HG03354 (cell line): Measurements from ENCODE around the gene SH3BP1.
"Not testable (repeated sequence)": the region's sequence is repeated elsewhere in the genome, so short reads cannot be mapped to it uniquely, and the experiment has no call there.

Source experiments
- ATAC-seq: cut with Tn5 transposase; IDR thresholded peaks from one replicate; pipeline ENCODE4 v1.9.1; 2021; ENCODE audit warnings: mild to moderate bottlenecking; ENCODE audit not compliant: unreplicated experiment, poor library complexity, severe bottlenecking

SH3BP1 gene

GRCh38 chr22:37655252-37655563 lies 15.7 kb downstream of the SH3BP1 start:
- ATAC-seq, result no peak

- not testable (repeated sequence) for ATAC-seq
Observed at GRCh38 chr22:37656583-37656982, 17.1 kb downstream of the SH3BP1 start.

- ATAC-seq, result no peak
Observed at GRCh38 chr22:37657590-37658132, 18.2 kb downstream of the SH3BP1 start.

- ATAC-seq, result peak; percentile 91
Observed at GRCh38 chr22:37658133-37659065, 18.9 kb downstream of the SH3BP1 start, which contains the start of gene PDXP. Gene PDXP (plus strand): TSS chr22:37658723. CDS start chr22:37658783, 60 bp downstream.

GRCh38 chr22:37659066-37659896 lies 19.8 kb downstream of the SH3BP1 start:
- ATAC-seq, result peak; percentile 3

GRCh38 chr22:37659897-37660708 lies 20.6 kb downstream of the SH3BP1 start:
- ATAC-seq, result no peak

GRCh38 chr22:37660709-37661045 lies 21.2 kb downstream of the SH3BP1 start:
- no peak for ATAC-seq

GRCh38 chr22:37661160-37661924 lies 21.9 kb downstream of the SH3BP1 start:
- ATAC-seq, result no peak

- no peak for ATAC-seq
Observed at GRCh38 chr22:37662039-37662438, 22.6 kb downstream of the SH3BP1 start.

- ATAC-seq, result no peak
Observed at GRCh38 chr22:37663521-37664140, 24.2 kb downstream of the SH3BP1 start.

- no peak for ATAC-seq
Observed at GRCh38 chr22:37664249-37665101, 25.0 kb downstream of the SH3BP1 start.

GRCh38 chr22:37665487-37665886 lies 26.0 kb downstream of the SH3BP1 start:
- ATAC-seq, result no peak

- ATAC-seq, result no peak
Observed at GRCh38 chr22:37669586-37669985, 30.1 kb downstream of the SH3BP1 start.

- no peak for ATAC-seq
Observed at GRCh38 chr22:37672206-37672919, 32.9 kb downstream of the SH3BP1 start.

- ATAC-seq, result no peak
Observed at GRCh38 chr22:37672920-37673455, 33.5 kb downstream of the SH3BP1 start.

GRCh38 chr22:37674248-37674647 lies 34.8 kb downstream of the SH3BP1 start:
- no peak for ATAC-seq
